Heart left ventricle (tissue), 16 donors: ENCODE measurements around the gene SNRNP70. TPM values are rescaled to one million over a fixed set of nuclear protein-coding genes. Genes with fewer than 3 reads are reported as not detected.
"Not testable (repeated sequence)": the region's sequence is repeated elsewhere in the genome, so short reads cannot be mapped to it uniquely, and the experiment has no call there.

Source experiments
- ATAC-seq, 4 donors: fragments of 200-7000 bp; cut with Tn5 transposase; one replicate each; pipeline ENCODE4 v1.9.1; 2020 to 2022; ENCODE audit warnings: moderate library complexity in 4 of 4, mild to moderate bottlenecking in 3 of 4, moderate number of reproducible peaks in 1 of 4
- DNase-seq, 5 donors: peaks; one replicate each; pipeline ENCODE4 v3.0.0-alpha.2; 2020
- H3K27ac ChIP-seq, 12 donors: fragments of 200-600 bp; sonication (generic) in 4 of 12; one replicate each; pipeline versions ENCODE4 v1.5.0 to v1.8.0; 2016 to 2022; ENCODE audit warnings: mild to moderate bottlenecking in 2 of 12
- H3K27me3 ChIP-seq, 9 donors: fragments of 200-600 bp; sonication (generic) in 2 of 9; one replicate each; pipeline versions ENCODE4 v1.5.1 to v1.8.0; 2016 to 2022; ENCODE audit warnings: mild to moderate bottlenecking in 3 of 9
- H3K36me3 ChIP-seq, 9 donors: fragments of 200-600 bp; sonication (generic) in 2 of 9; one replicate each; pipeline versions ENCODE4 v1.5.0 to v1.8.0; 2018 to 2022; ENCODE audit warnings: mild to moderate bottlenecking in 2 of 9
- H3K4me1 ChIP-seq, 12 donors: fragments of 200-600 bp; sonication (generic) in 4 of 12; one replicate each; pipeline versions ENCODE4 v1.5.0 to v1.8.0; 2016 to 2022; ENCODE audit warnings: mild to moderate bottlenecking in 3 of 12
- H3K4me3 ChIP-seq, 12 donors: fragments of 200-600 bp; sonication (generic) in 4 of 12; one replicate each; pipeline versions ENCODE4 v1.5.0 to v1.8.0; 2017 to 2022; ENCODE audit warnings: mild to moderate bottlenecking in 9 of 12, moderate library complexity in 4 of 12
- H3K9me3 ChIP-seq, 12 donors: fragments of 200-600 bp; sonication (generic) in 4 of 12; one replicate each; pipeline versions ENCODE4 v1.5.0 to v1.8.0; 2016 to 2022; ENCODE audit warnings: mild to moderate bottlenecking in 1 of 12
- POLR2A ChIP-seq, 2 donors: fragments of 450-650 bp; IDR thresholded peaks; one replicate each; pipeline ENCODE4 v1.6.1; 2017; ENCODE audit warnings: antibody characterized with exemption in 2 of 2, mild to moderate bottlenecking in 2 of 2, moderate library complexity in 2 of 2
- WGBS, 4 donors: extraction: QIAGEN DNeasy Blood & Tissue Kit in 2 of 4; methylation state at CpG; one replicate each; pipeline versions ENCODE4 v1.1.5 to v1.1.7; 2013 to 2018; 5-methylcytosine and 5-hydroxymethylcytosine counted together
- intact Hi-C, 10 donors: fragments of 100-400 bp; cut with DNase I; formaldehyde crosslinking; loops; one replicate each; pipeline versions ENCODE4 v1.11.1 to v1.14.2; 2022
- polyA plus RNA-seq, 2 donors: library from polyadenylated mRNA; stranded (reverse); fragments of 200-250 nt; gene quantifications; one replicate each; pipeline ENCODE4 v1.2.3, GENCODE V29; 2013
- total RNA-seq, 9 donors: library from RNA; depleted of rRNA in 2 of 9; stranded (reverse); fragments of >200 nt in 2 of 9; fragmentation: NEBNext Ultra II Directional in 3 of 9; extraction: Animal tissue kit (Norgen Biotek cat#: 25700) in 3 of 9; gene quantifications; one replicate each; pipeline versions ENCODE4 v1.1.0 to v1.2.4, GENCODE V29; 2016 to 2023
- TF ChIP-seq, protein P1 (sequence below), 12 donors: fragments of 200-600 bp; sonication (generic) in 4 of 12; IDR thresholded peaks; one replicate each; pipeline versions ENCODE4 v1.5.0 to v1.8.0; 2018 to 2022; ENCODE audit warnings: antibody characterized with exemption in 12 of 12, mild to moderate bottlenecking in 5 of 12
- donor health status: ischemic (EF 13 %, LVEDD 7.1; RV severe dilation, severe dysfunction).
- donor health status: healthy with polysubstance abuse.
- donor health status: DM: no; HTN: yes; CAD: no.
- donor health status: DM: no; HTN: no; CAD: no.
- donor health status: ischemic (EF 25% LVEDD 6.9; RV normal size, moderate dysfunction).
- donor health status: ischemic (EF 25% LVEDD 5.7; RV mildly dilated, moderate dysfunction).
- donor health status: healthy.
- donor health status: DM: yes; HTN: yes; CAD: no.
- donor health status: ischemic (EF 35%, LVEDD 5.7; RV mildly dilated, moderate dysfunction).
- donor health status: nonischemic (EF 11% LVEDD 7.7; RV severe dilation, severe dysfunction).
- donor health status: DM: yes; HTN: yes; CAD: no.
- donor health status: PGD.
- donor health status: ischemic (EF 29% LVEDD 5.4; RV normal size, mild dysfunction).
- donor health status: nonischemic (EF 23%, LVEDD 6.1; RV moderate dilation, normal function).

SNRNP70 gene
- total and polyA plus RNA-seq, 11 donors: 61.6 to 163 (median 96.6) TPM

DNA sequence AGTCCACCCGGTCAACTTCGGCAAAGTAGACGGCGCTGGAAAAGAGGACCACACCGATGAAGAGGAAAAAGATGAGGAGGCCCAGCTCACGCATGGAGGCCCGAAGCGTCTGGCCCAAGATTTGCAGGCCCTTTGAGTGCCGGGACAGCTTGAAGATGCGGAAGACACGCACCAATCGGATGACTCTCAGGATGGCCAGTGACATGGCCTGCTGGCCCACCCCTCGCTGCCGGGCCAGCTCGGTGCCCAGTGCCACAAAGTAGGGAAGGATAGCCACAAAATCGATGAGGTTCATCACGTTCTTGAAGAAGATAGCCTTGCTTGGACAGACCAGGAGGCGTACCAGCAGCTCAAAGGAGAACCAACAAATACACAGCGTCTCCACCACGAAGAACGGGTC is 14.8 kb upstream of the SNRNP70 start:
- H3K27me3 ChIP-seq: peaks cover 9 to 74% (median 31%) of the 10 kb centered on the region in 9 donors
- 94 to 95% (median 95%) methylated on average over 21 of the region's 21 CpGs for WGBS, 4 donors
- H3K36me3 ChIP-seq: no peaks in the 10 kb centered on the region
- ATAC-seq (no peak), DNase-seq (no peak)
- intact Hi-C loops: no loop called here
- H3K27ac ChIP-seq: no peak overlapping the region
- TF ChIP-seq, protein P1, sequence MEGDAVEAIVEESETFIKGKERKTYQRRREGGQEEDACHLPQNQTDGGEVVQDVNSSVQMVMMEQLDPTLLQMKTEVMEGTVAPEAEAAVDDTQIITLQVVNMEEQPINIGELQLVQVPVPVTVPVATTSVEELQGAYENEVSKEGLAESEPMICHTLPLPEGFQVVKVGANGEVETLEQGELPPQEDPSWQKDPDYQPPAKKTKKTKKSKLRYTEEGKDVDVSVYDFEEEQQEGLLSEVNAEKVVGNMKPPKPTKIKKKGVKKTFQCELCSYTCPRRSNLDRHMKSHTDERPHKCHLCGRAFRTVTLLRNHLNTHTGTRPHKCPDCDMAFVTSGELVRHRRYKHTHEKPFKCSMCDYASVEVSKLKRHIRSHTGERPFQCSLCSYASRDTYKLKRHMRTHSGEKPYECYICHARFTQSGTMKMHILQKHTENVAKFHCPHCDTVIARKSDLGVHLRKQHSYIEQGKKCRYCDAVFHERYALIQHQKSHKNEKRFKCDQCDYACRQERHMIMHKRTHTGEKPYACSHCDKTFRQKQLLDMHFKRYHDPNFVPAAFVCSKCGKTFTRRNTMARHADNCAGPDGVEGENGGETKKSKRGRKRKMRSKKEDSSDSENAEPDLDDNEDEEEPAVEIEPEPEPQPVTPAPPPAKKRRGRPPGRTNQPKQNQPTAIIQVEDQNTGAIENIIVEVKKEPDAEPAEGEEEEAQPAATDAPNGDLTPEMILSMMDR (IDR thresholded peaks at IDR 0.05): no peak
- no peak for TF ChIP-seq POLR2A (IDR thresholded peaks at IDR 0.05)
- H3K4me3 ChIP-seq: no peak overlapping the region
- no peaks in the 10 kb centered on the region for H3K9me3 ChIP-seq
- H3K4me1 ChIP-seq: peaks cover 0 to 21% (median 2%) of the 10 kb centered on the region in 12 donors

DNA sequence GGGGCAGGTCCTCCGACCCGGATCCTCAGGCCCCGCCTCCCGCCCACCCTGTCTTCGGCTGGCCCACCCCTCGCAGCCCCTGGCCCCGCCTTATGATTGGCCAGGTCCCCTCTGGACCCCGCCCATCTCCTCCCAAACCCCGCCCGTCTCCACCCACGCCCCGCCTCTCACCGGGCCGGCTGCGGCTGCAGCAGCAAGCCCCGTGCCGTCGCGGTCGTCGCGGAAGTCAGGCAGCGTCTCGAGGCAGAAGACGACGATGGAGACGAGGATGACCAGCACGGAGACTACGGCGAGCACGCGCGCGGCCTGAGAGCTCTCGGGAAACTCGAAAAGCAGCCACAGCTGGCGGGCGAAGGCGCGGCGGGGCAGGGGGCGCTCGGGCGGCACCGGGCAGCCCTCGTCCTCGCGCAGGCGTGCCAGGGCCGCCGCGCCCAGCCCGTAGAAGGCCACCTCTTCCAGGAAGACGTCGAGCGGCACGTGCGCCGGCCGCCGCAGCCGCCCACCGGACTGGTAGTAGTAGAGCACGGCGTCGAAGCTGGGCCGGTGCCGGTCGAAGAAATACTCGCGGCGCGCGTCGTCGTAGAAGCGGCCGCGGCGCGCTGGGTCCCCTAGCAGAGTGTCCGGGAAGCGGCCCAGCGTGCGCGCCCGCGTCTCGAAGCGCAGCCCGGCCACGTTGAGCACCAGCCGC is 13.2 kb upstream of the SNRNP70 start:
- Histone ChIP-seq H3K27me3 (peaks cover 9 to 71% (median 28%) of the 10 kb centered on the region in 9 donors), H3K4me3 (peak overlapping the region in 2 of 12 donors; percentile 19 to 40), H3K4me1 (peaks cover 0 to 20% (median 1%) of the 10 kb centered on the region in 12 donors), H3K36me3 (no peaks in the 10 kb centered on the region), H3K9me3 (no peaks in the 10 kb centered on the region), H3K27ac (no peak overlapping the region)
- no peak for TF ChIP-seq POLR2A (IDR thresholded peaks at IDR 0.05)
- TF ChIP-seq, protein P1 (IDR thresholded peaks at IDR 0.05): no peak
- DNase-seq (no peak), ATAC-seq (no peak)
- intact Hi-C loops: no loop called here
- 2 to 5% (median 4%) methylated on average over 28 to 93 of the region's 93 CpGs for WGBS, 4 donors

DNA sequence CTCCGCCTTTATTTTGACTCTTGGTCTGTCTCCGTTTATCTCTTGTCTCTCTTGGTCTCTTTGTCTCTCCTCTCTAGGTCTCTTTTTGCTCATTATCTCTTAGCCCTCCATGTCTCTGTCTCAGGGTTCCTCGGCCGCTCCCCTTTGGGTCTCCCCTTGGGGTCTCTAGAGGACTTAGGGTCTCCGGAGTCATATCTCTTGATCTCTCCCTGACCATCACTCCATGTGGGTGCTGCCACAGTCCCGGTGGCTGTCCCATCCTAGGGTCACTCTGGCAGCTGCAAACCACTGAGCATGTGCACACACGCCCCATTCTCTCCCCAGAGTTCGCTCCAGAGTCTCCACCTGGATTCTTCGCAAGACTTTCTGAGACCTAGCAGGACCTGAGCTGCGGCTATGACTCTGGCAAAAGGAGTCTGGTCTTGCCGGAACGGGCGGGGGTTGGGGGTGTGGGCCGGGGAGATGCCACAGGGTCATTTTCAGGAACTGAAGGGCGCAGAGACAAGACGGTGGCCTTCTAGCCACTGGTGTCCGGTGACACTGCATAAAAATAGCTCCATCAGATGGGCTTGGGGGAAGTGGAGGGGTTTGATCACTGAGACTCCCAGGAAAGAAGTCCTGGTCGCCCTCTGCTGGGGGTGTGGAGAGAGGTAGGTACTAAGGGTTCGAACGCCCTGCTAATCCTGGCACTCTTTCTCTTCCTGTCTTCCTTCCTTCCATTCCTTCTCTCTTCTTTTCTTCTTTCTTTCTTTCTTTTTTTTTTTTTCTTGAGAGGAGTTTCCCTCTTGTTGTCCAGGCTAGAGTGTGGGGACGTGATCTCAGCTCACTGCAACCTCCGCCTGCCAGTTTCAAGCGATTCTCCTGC is 11.5 kb upstream of the SNRNP70 start:
- H3K27ac ChIP-seq: no peak overlapping the region
- no peak overlapping the region for H3K4me3 ChIP-seq
- ATAC-seq: peak in 3 of 4 donors; percentile 50 to 77 (median 60)
- no peaks in the 10 kb centered on the region for H3K36me3 ChIP-seq
- DNase-seq: no peak
- 46 to 53% (median 51%) methylated on average over 23 of the region's 23 CpGs for WGBS, 4 donors
- intact Hi-C loops: loop anchor here in 1 of 10 donors (2.0 kb wide), 1 partner anchor 135 kb away; no protein-coding TSS in a partner anchor
- peaks cover 0 to 20% (median 1%) of the 10 kb centered on the region in 12 donors for H3K4me1 ChIP-seq
- no peaks in the 10 kb centered on the region for H3K9me3 ChIP-seq
- TF ChIP-seq, protein P1 (IDR thresholded peaks at IDR 0.05): peak in 2 of 12 donors; percentile 9 to 14
- no peak for TF ChIP-seq POLR2A (IDR thresholded peaks at IDR 0.05)
- H3K27me3 ChIP-seq: peaks cover 9 to 59% (median 24%) of the 10 kb centered on the region in 9 donors

DNA sequence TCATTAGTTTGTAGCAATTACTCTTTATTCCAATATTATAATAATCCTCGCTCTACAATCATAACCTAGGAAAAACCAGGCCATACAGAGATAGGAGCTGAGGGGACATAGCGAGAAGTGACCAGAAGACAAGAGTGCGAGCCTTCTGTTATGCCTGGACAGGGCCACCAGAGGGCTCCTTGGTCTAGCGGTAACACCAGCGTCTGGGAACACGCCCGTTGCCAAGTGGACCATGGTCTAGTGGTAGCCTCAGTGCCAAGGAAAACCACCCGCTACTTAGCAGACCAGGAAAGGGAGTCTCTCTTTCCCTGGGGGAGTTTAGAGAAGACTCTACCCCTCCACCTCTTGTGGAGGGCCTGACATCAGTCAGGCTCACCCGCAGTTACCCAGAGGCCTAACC is 10.4 kb upstream of the SNRNP70 start:
- DNase-seq (peak; percentile 63 to 84 (median 79)), ATAC-seq (peak in 2 of 4 donors; percentile 51 to 56)
- Histone ChIP-seq H3K4me1 (peaks cover 0 to 20% (median 1%) of the 10 kb centered on the region in 12 donors), H3K27me3 (peaks cover 9 to 47% (median 24%) of the 10 kb centered on the region in 9 donors)
- not testable (repeated sequence) for H3K36me3 ChIP-seq, H3K9me3 ChIP-seq, H3K27ac ChIP-seq, H3K4me3 ChIP-seq
- intact Hi-C loops: loop anchor here in 1 of 10 donors (1.0 to 2.0 kb wide), 2 partner anchors 70 to 134 kb away; no protein-coding TSS in a partner anchor
- TF ChIP-seq, protein P1 (IDR thresholded peaks at IDR 0.05): peak; percentile 47 to 75 (median 69)
- 13 to 17% (median 15%) methylated on average over 7 to 9 of the region's 9 CpGs for WGBS, 4 donors
